MG63 (cell line): Measurements from ENCODE around the gene ARMCX2. TPM values are rescaled to one million over a fixed set of nuclear protein-coding genes. Genes with fewer than 3 reads are reported as not detected.
"Not testable (repeated sequence)": the region's sequence is repeated elsewhere in the genome, so short reads cannot be mapped to it uniquely, and the experiment has no call there.

ENCODE experiments used
- DNase-seq: peaks from one replicate; pipeline ENCODE4 v3.0.0-alpha.2; 2020
- H3K27me3 ChIP-seq: fragments of 250-450 bp; sonication (Bioruptor Pico); 2 replicates; pipeline ENCODE4 v1.5.1; 2020; ENCODE audit warnings: mild to moderate bottlenecking, moderate library complexity
- H3K36me3 ChIP-seq: fragments of 250-450 bp; sonication (Bioruptor Pico); 2 replicates; pipeline ENCODE4 v1.5.1; 2020; ENCODE audit warnings: mild to moderate bottlenecking, moderate library complexity
- H3K4me3 ChIP-seq: fragments of 250-450 bp; sonication (Bioruptor Pico); 2 replicates; pipeline ENCODE4 v1.5.1; 2020; ENCODE audit warnings: mild to moderate bottlenecking, moderate library complexity
- H3K9me3 ChIP-seq: fragments of 250-450 bp; sonication (Bioruptor Pico); 2 replicates; pipeline ENCODE4 v1.5.1; 2020; ENCODE audit warnings: mild to moderate bottlenecking, moderate library complexity
- total RNA-seq: library from RNA; depleted of rRNA; stranded (reverse); fragments of >200 nt; shearing (Covaris generic); gene quantifications from 2 replicates; pipeline ENCODE4 v1.2.3, GENCODE V29; 2014; ENCODE audit warnings: low replicate concordance; rRNA removed

ARMCX2 gene
- 23.7 and 38.1 TPM in 2 replicates for total RNA-seq

- Histone ChIP-seq H3K27me3 (no peaks in the 10 kb centered on the region), H3K9me3 (no peaks in the 10 kb centered on the region), H3K4me3 (peak within 1 kb of the TSS; percentile 47), H3K36me3 (no peaks in the 10 kb centered on the region)
- peak; percentile 15 for DNase-seq
Measured at GRCh38 chrX:101659601-101660063, at the start of gene ARMCX2. ARMCX2 (minus strand) TSS chrX:101659850; CDS start chrX:101657588, 2,262 bp downstream.

- no peaks in the 10 kb centered on the region for H3K27me3 ChIP-seq
- H3K4me3 ChIP-seq = no peak overlapping the region
- H3K9me3 ChIP-seq = no peaks in the 10 kb centered on the region
- no peak for DNase-seq
- no peaks in the 10 kb centered on the region for H3K36me3 ChIP-seq
Measured at GRCh38 chrX:101709384-101709783, 49.7 kb upstream of the ARMCX2 start.

GRCh38 chrX:101708163-101708562 lies 48.5 kb upstream of the ARMCX2 start:
- Histone ChIP-seq H3K9me3 (no peaks in the 10 kb centered on the region), H3K4me3 (no peak overlapping the region), H3K27me3 (no peaks in the 10 kb centered on the region), H3K36me3 (no peaks in the 10 kb centered on the region)
- DNase-seq = no peak

GRCh38 chrX:101693476-101693875 lies 33.8 kb upstream of the ARMCX2 start:
- no peak overlapping the region for H3K4me3 ChIP-seq
- no peaks in the 10 kb centered on the region for H3K36me3 ChIP-seq
- no peaks in the 10 kb centered on the region for H3K27me3 ChIP-seq
- H3K9me3 ChIP-seq = no peaks in the 10 kb centered on the region
- no peak for DNase-seq

- Histone ChIP-seq H3K27me3 (no peaks in the 10 kb centered on the region), H3K36me3 (no peaks in the 10 kb centered on the region), H3K9me3 (no peaks in the 10 kb centered on the region), H3K4me3 (no peak overlapping the region)
- DNase-seq = no peak
Measured at GRCh38 chrX:101691835-101692234, 32.2 kb upstream of the ARMCX2 start.

GRCh38 chrX:101686574-101686973 lies 26.9 kb upstream of the ARMCX2 start:
- Histone ChIP-seq H3K27me3 (no peaks in the 10 kb centered on the region), H3K9me3 (no peaks in the 10 kb centered on the region), H3K4me3 (no peak overlapping the region), H3K36me3 (no peaks in the 10 kb centered on the region)
- DNase-seq = no peak

GRCh38 chrX:101685923-101686322 lies 26.3 kb upstream of the ARMCX2 start:
- DNase-seq = no peak
- H3K27me3 ChIP-seq = no peaks in the 10 kb centered on the region
- H3K4me3 ChIP-seq = no peak overlapping the region
- no peaks in the 10 kb centered on the region for H3K9me3 ChIP-seq
- no peaks in the 10 kb centered on the region for H3K36me3 ChIP-seq

GRCh38 chrX:101682723-101683122 lies 23.1 kb upstream of the ARMCX2 start:
- H3K36me3 ChIP-seq = no peaks in the 10 kb centered on the region
- DNase-seq = no peak
- no peaks in the 10 kb centered on the region for H3K27me3 ChIP-seq
- no peak overlapping the region for H3K4me3 ChIP-seq
- H3K9me3 ChIP-seq = no peaks in the 10 kb centered on the region

GRCh38 chrX:101677028-101677427 lies 17.4 kb upstream of the ARMCX2 start:
- no peak for DNase-seq
- Histone ChIP-seq H3K4me3 (no peak overlapping the region), H3K27me3 (no peaks in the 10 kb centered on the region), H3K36me3 (no peaks in the 10 kb centered on the region), H3K9me3 (no peaks in the 10 kb centered on the region)

- Histone ChIP-seq H3K4me3 (no peak overlapping the region), H3K36me3 (no peaks in the 10 kb centered on the region), H3K9me3 (no peaks in the 10 kb centered on the region), H3K27me3 (no peaks in the 10 kb centered on the region)
- no peak for DNase-seq
Measured at GRCh38 chrX:101676571-101676970, 16.9 kb upstream of the ARMCX2 start.

- no peaks in the 10 kb centered on the region for H3K27me3 ChIP-seq
- no peaks in the 10 kb centered on the region for H3K9me3 ChIP-seq
- DNase-seq = no peak
- no peaks in the 10 kb centered on the region for H3K36me3 ChIP-seq
- no peak overlapping the region for H3K4me3 ChIP-seq
Measured at GRCh38 chrX:101668143-101668542, 8.5 kb upstream of the ARMCX2 start.

- peak; percentile 57 for DNase-seq
Measured at GRCh38 chrX:101658661-101659491, 774 bp downstream of the ARMCX2 start.

GRCh38 chrX:101657495-101657894 lies 2.2 kb downstream of the ARMCX2 start:
- no peak for DNase-seq
- no peaks in the 10 kb centered on the region for H3K9me3 ChIP-seq
- H3K4me3 ChIP-seq = no peak overlapping the region
- no peaks in the 10 kb centered on the region for H3K27me3 ChIP-seq
- H3K36me3 ChIP-seq = no peaks in the 10 kb centered on the region

More at GRCh38 chrX:101658661-101659491, 774 bp downstream of the ARMCX2 start:
- no peaks in the 10 kb centered on the region for H3K36me3 ChIP-seq
- H3K9me3 ChIP-seq = no peaks in the 10 kb centered on the region
- H3K4me3 ChIP-seq = peak overlapping the region; percentile 47
- H3K27me3 ChIP-seq = no peaks in the 10 kb centered on the region

- no peaks in the 10 kb centered on the region for H3K27me3 ChIP-seq
- H3K4me3 ChIP-seq = no peak overlapping the region
- H3K9me3 ChIP-seq = no peaks in the 10 kb centered on the region
- DNase-seq = no peak
- no peaks in the 10 kb centered on the region for H3K36me3 ChIP-seq
Measured at GRCh38 chrX:101656817-101657216, 2.8 kb downstream of the ARMCX2 start.

GRCh38 chrX:101655534-101655933 lies 4.1 kb downstream of the ARMCX2 start:
- H3K4me3 ChIP-seq = no peak overlapping the region
- H3K36me3 ChIP-seq = no peaks in the 10 kb centered on the region
- no peaks in the 10 kb centered on the region for H3K27me3 ChIP-seq
- no peak for DNase-seq
- no peaks in the 10 kb centered on the region for H3K9me3 ChIP-seq

- not testable (repeated sequence) for H3K27me3 ChIP-seq, DNase-seq, H3K9me3 ChIP-seq, H3K36me3 ChIP-seq, H3K4me3 ChIP-seq
Measured at GRCh38 chrX:101647716-101648115, 11.9 kb downstream of the ARMCX2 start.

- Histone ChIP-seq H3K36me3 (no peaks in the 10 kb centered on the region), H3K4me3 (no peak overlapping the region), H3K9me3 (no peaks in the 10 kb centered on the region), H3K27me3 (no peaks in the 10 kb centered on the region)
- no peak for DNase-seq
Measured at GRCh38 chrX:101642093-101642492, 17.6 kb downstream of the ARMCX2 start.

GRCh38 chrX:101639583-101639982 lies 20.1 kb downstream of the ARMCX2 start:
- H3K9me3 ChIP-seq = no peaks in the 10 kb centered on the region
- H3K36me3 ChIP-seq = no peaks in the 10 kb centered on the region
- DNase-seq = no peak
- no peaks in the 10 kb centered on the region for H3K27me3 ChIP-seq
- H3K4me3 ChIP-seq = no peak overlapping the region
